ENCODE data around the gene KIAA1217.

KIAA1217 gene

GRCh38 chr10:24209432-24209771, 464 bp downstream of the KIAA1217 start:
- DNase-seq (ENCODE audit: extremely low read depth in 1 of 2, low read depth in 1 of 2), result peak in 1 of 2 donors; percentile 25

- peak in 1 of 2 donors; percentile 39 for DNase-seq (ENCODE audit: extremely low read depth in 1 of 2, low read depth in 1 of 2)
Measured at GRCh38 chr10:24209946-24210491, 1.1 kb downstream of the KIAA1217 start.

- no peak for DNase-seq (ENCODE audit: extremely low read depth in 1 of 2, low read depth in 1 of 2)
Measured at GRCh38 chr10:24210501-24210900, 1.6 kb downstream of the KIAA1217 start.

- no peak for DNase-seq (ENCODE audit: extremely low read depth in 1 of 2, low read depth in 1 of 2)
Measured at GRCh38 chr10:24213266-24213665, 4.3 kb downstream of the KIAA1217 start.

- DNase-seq (ENCODE audit: extremely low read depth in 1 of 2, low read depth in 1 of 2), result no peak
Measured at GRCh38 chr10:24213881-24214280, 4.9 kb downstream of the KIAA1217 start.

GRCh38 chr10:24214762-24215161, 5.8 kb downstream of the KIAA1217 start:
- DNase-seq (ENCODE audit: extremely low read depth in 1 of 2, low read depth in 1 of 2), result no peak

GRCh38 chr10:24215196-24215595, 6.3 kb downstream of the KIAA1217 start:
- DNase-seq (ENCODE audit: extremely low read depth in 1 of 2, low read depth in 1 of 2), result no peak

GRCh38 chr10:24215603-24216002, 6.7 kb downstream of the KIAA1217 start:
- DNase-seq (ENCODE audit: extremely low read depth in 1 of 2, low read depth in 1 of 2), result no peak

GRCh38 chr10:24219963-24220362, 11.0 kb downstream of the KIAA1217 start:
- no peak for DNase-seq (ENCODE audit: extremely low read depth in 1 of 2, low read depth in 1 of 2)

- DNase-seq (ENCODE audit: extremely low read depth in 1 of 2, low read depth in 1 of 2), result no peak
Measured at GRCh38 chr10:24223341-24223740, 14.4 kb downstream of the KIAA1217 start.

GRCh38 chr10:24223953-24224352, 15.0 kb downstream of the KIAA1217 start:
- no peak for DNase-seq (ENCODE audit: extremely low read depth in 1 of 2, low read depth in 1 of 2)

- no peak for DNase-seq (ENCODE audit: extremely low read depth in 1 of 2, low read depth in 1 of 2)
Measured at GRCh38 chr10:24228642-24229041, 19.7 kb downstream of the KIAA1217 start.

- DNase-seq (ENCODE audit: extremely low read depth in 1 of 2, low read depth in 1 of 2), result no peak
Measured at GRCh38 chr10:24229909-24230308, 21.0 kb downstream of the KIAA1217 start.

- no peak for DNase-seq (ENCODE audit: extremely low read depth in 1 of 2, low read depth in 1 of 2)
Measured at GRCh38 chr10:24231200-24231599, 22.3 kb downstream of the KIAA1217 start.

- no peak for DNase-seq (ENCODE audit: extremely low read depth in 1 of 2, low read depth in 1 of 2)
Measured at GRCh38 chr10:24234784-24235183, 25.8 kb downstream of the KIAA1217 start.

GRCh38 chr10:24235471-24235870, 26.5 kb downstream of the KIAA1217 start:
- no peak for DNase-seq (ENCODE audit: extremely low read depth in 1 of 2, low read depth in 1 of 2)

- DNase-seq (ENCODE audit: extremely low read depth in 1 of 2, low read depth in 1 of 2), result no peak
Measured at GRCh38 chr10:24237801-24238395, 29.0 kb downstream of the KIAA1217 start.

GRCh38 chr10:24238519-24239247, 29.7 kb downstream of the KIAA1217 start:
- no peak for DNase-seq (ENCODE audit: extremely low read depth in 1 of 2, low read depth in 1 of 2)

GRCh38 chr10:24239289-24240040, 30.5 kb downstream of the KIAA1217 start:
- DNase-seq (ENCODE audit: extremely low read depth in 1 of 2, low read depth in 1 of 2), result no peak

GRCh38 chr10:24240041-24240751, 31.3 kb downstream of the KIAA1217 start:
- DNase-seq (ENCODE audit: extremely low read depth in 1 of 2, low read depth in 1 of 2), result no peak

GRCh38 chr10:24241536-24242040, 32.6 kb downstream of the KIAA1217 start:
- no peak for DNase-seq (ENCODE audit: extremely low read depth in 1 of 2, low read depth in 1 of 2)
